Osteoblast (primary cell): ENCODE data around the gene GRHL3. TPM values are rescaled to one million over a fixed set of nuclear protein-coding genes. Genes with fewer than 3 reads are reported as not detected.

Experiments used
- DNase-seq: peaks from one replicate; pipeline ENCODE4 v3.0.0; 2011; ENCODE audit warnings: low spot score, mixed read lengths; ENCODE audit not compliant: insufficient read length; ENCODE audit errors: missing footprints
- H2AFZ ChIP-seq: 2 replicates; pipeline ENCODE4 v1.6.0; 2011; ENCODE audit warnings: mild to moderate bottlenecking, low read length
- H3K27ac ChIP-seq: 2 replicates; pipeline ENCODE4 v1.5.1; 2011; ENCODE audit warnings: mild to moderate bottlenecking, low read depth, low read length, moderate library complexity
- H3K27me3 ChIP-seq: 2 replicates; pipeline ENCODE4 v1.6.0; 2012; ENCODE audit warnings: mild to moderate bottlenecking, control low read depth, inconsistent platforms, low read length, moderate library complexity; ENCODE audit not compliant: insufficient read depth
- H3K36me3 ChIP-seq: 2 replicates; pipeline ENCODE4 v1.5.1; 2011; ENCODE audit warnings: mild to moderate bottlenecking, low read length, control low read depth, moderate library complexity; ENCODE audit not compliant: insufficient read depth
- H3K4me1 ChIP-seq: 2 replicates; pipeline ENCODE4 v1.5.1; 2011; ENCODE audit warnings: mild to moderate bottlenecking, low read length, control low read depth, moderate library complexity; ENCODE audit not compliant: insufficient read depth
- H3K4me2 ChIP-seq: 2 replicates; pipeline ENCODE4 v1.6.0; 2011; ENCODE audit warnings: mild to moderate bottlenecking, low read length; ENCODE audit not compliant: insufficient read depth
- H3K4me3 ChIP-seq: fragments of 200-600 bp; sonication (generic); 3 replicates; pipeline ENCODE4 v1.5.1; 2012; ENCODE audit warnings: mild to moderate bottlenecking, low read length, inconsistent platforms; ENCODE audit not compliant: insufficient read depth
- H3K79me2 ChIP-seq: 2 replicates; pipeline ENCODE4 v1.6.0; 2012; ENCODE audit warnings: mild to moderate bottlenecking, low read length, control low read depth, inconsistent platforms; ENCODE audit not compliant: insufficient read depth
- H3K9me3 ChIP-seq: 2 replicates; pipeline ENCODE4 v1.5.1; 2011; ENCODE audit warnings: low read depth, low read length, control low read depth
- H4K20me1 ChIP-seq: 2 replicates; pipeline ENCODE4 v1.6.0; 2012; ENCODE audit warnings: mild to moderate bottlenecking, low read length, control low read depth; ENCODE audit not compliant: insufficient read depth
- CTCF ChIP-seq: IDR thresholded peaks from 2 replicates; pipeline ENCODE4 v1.5.1; 2011; ENCODE audit warnings: mild to moderate bottlenecking, low read depth, low read length, moderate library complexity; ENCODE audit errors: extremely low read depth
- total RNA-seq: library from RNA; depleted of rRNA; stranded (reverse); fragments of >200 nt; gene quantifications from 2 replicates; pipeline ENCODE4 v1.2.3, GENCODE V29; 2012

The GRHL3 gene
- total RNA-seq, 1 donor, result not detected

- H4K20me1 ChIP-seq, result no peaks in the 10 kb centered on the region
- no peak for TF ChIP-seq CTCF
- no peak for DNase-seq
- H3K79me2 ChIP-seq, result no peaks in the 10 kb centered on the region
- no peak overlapping the region for H3K27ac ChIP-seq
- no peaks in the 10 kb centered on the region for H3K9me3 ChIP-seq
- no peaks in the 10 kb centered on the region for H3K27me3 ChIP-seq
- no peak overlapping the region for H3K4me3 ChIP-seq
- H2AFZ ChIP-seq, result no peak overlapping the region
- H3K4me1 ChIP-seq, result no peaks in the 10 kb centered on the region
- H3K36me3 ChIP-seq, result no peaks in the 10 kb centered on the region
- no peak overlapping the region for H3K4me2 ChIP-seq
Observed at GRCh38 chr1:24337455-24337854, 18.3 kb downstream of the GRHL3 start.

GRCh38 chr1:24338447-24338846 lies 19.3 kb downstream of the GRHL3 start:
- no peak overlapping the region for H3K4me2 ChIP-seq
- no peaks in the 10 kb centered on the region for H4K20me1 ChIP-seq
- H3K36me3 ChIP-seq, result no peaks in the 10 kb centered on the region
- no peak overlapping the region for H2AFZ ChIP-seq
- H3K79me2 ChIP-seq, result no peaks in the 10 kb centered on the region
- H3K9me3 ChIP-seq, result no peaks in the 10 kb centered on the region
- H3K4me1 ChIP-seq, result no peaks in the 10 kb centered on the region
- DNase-seq, result no peak
- H3K27me3 ChIP-seq, result no peaks in the 10 kb centered on the region
- no peak overlapping the region for H3K4me3 ChIP-seq
- TF ChIP-seq CTCF, result no peak
- no peak overlapping the region for H3K27ac ChIP-seq

- H3K27ac ChIP-seq, result no peak overlapping the region
- H3K4me3 ChIP-seq, result no peak overlapping the region
- H3K79me2 ChIP-seq, result no peaks in the 10 kb centered on the region
- DNase-seq, result no peak
- H3K36me3 ChIP-seq, result no peaks in the 10 kb centered on the region
- no peaks in the 10 kb centered on the region for H4K20me1 ChIP-seq
- H3K27me3 ChIP-seq, result no peaks in the 10 kb centered on the region
- H3K4me2 ChIP-seq, result no peak overlapping the region
- no peaks in the 10 kb centered on the region for H3K9me3 ChIP-seq
- H3K4me1 ChIP-seq, result no peaks in the 10 kb centered on the region
- H2AFZ ChIP-seq, result no peak overlapping the region
- TF ChIP-seq CTCF, result no peak
Observed at GRCh38 chr1:24339996-24340395, 20.8 kb downstream of the GRHL3 start.

GRCh38 chr1:24340770-24341169 lies 21.6 kb downstream of the GRHL3 start:
- H3K4me3 ChIP-seq, result no peak overlapping the region
- no peak for DNase-seq
- no peaks in the 10 kb centered on the region for H4K20me1 ChIP-seq
- H3K27ac ChIP-seq, result no peak overlapping the region
- no peaks in the 10 kb centered on the region for H3K9me3 ChIP-seq
- H3K27me3 ChIP-seq, result no peaks in the 10 kb centered on the region
- TF ChIP-seq CTCF, result no peak
- no peaks in the 10 kb centered on the region for H3K79me2 ChIP-seq
- H3K4me1 ChIP-seq, result no peaks in the 10 kb centered on the region
- H3K36me3 ChIP-seq, result no peaks in the 10 kb centered on the region
- H3K4me2 ChIP-seq, result no peak overlapping the region
- no peak overlapping the region for H2AFZ ChIP-seq
